ENCODE data around the gene LMTK2. TPM values are rescaled to one million over a fixed set of nuclear protein-coding genes. Genes with fewer than 3 reads are reported as not detected.

LMTK2 gene
- total RNA-seq, 2 donors from 2014 or later: 37.2 to 61.2 TPM

DNA sequence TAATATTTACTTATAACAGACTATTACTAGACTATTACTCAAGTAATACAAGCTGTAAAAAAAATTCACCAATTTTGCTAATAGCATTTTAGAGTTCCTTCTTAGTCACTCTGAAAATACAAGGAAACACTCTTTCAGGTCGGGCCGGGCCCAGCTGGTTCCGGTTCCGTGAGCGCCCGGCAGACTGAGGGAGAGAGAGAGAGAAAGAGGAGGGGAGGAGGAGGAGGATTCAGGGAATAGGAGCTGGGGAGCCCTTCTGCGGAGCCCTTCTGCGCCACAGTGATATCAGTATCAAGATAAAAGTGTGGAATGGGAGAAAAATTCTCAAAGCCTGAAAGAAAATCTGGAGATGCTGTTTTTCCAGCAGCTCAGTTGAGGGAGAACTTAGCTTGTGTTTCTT is 74.1 kb downstream of the LMTK2 start:
- Histone ChIP-seq H3K9me3 (no peaks in the 10 kb centered on the region), H3K27me3 (no peaks in the 10 kb centered on the region), H3K4me3 (no peak overlapping the region), H3K9ac (ENCODE audit: low read depth in 2 of 2, low read length in 2 of 2) (no peak overlapping the region), H3K36me3 (no peaks in the 10 kb centered on the region), H3K27ac (no peak overlapping the region), H3K4me1 (no peaks in the 10 kb centered on the region)
- DNase-seq: no peak
- intact Hi-C loops (cut with DNase I): no loop called here
- TF ChIP-seq, protein P1, sequence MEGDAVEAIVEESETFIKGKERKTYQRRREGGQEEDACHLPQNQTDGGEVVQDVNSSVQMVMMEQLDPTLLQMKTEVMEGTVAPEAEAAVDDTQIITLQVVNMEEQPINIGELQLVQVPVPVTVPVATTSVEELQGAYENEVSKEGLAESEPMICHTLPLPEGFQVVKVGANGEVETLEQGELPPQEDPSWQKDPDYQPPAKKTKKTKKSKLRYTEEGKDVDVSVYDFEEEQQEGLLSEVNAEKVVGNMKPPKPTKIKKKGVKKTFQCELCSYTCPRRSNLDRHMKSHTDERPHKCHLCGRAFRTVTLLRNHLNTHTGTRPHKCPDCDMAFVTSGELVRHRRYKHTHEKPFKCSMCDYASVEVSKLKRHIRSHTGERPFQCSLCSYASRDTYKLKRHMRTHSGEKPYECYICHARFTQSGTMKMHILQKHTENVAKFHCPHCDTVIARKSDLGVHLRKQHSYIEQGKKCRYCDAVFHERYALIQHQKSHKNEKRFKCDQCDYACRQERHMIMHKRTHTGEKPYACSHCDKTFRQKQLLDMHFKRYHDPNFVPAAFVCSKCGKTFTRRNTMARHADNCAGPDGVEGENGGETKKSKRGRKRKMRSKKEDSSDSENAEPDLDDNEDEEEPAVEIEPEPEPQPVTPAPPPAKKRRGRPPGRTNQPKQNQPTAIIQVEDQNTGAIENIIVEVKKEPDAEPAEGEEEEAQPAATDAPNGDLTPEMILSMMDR (IDR thresholded peaks at IDR 0.05): no peak

DNA sequence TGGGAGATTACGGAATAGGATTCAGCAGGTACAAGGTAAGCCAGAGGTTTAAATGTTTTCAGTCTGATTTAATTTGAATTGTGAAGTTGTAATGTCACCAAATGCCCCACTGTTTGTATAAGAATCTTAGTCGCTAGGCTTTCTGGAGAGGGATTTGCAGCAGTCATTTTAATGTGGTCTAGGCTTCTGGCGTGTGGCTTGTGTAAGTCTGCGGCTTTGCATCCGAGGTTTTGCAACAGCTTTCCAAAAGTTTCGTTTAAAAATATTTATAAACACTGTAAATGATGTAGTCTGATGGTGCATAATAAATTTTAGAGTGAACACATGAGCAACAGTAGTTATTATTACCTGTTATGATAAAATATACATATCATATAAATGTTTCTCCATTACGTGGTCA is 78.4 kb downstream of the LMTK2 start:
- H3K27ac ChIP-seq: no peak overlapping the region
- intact Hi-C loops (cut with DNase I): no loop called here
- DNase-seq: no peak

DNA sequence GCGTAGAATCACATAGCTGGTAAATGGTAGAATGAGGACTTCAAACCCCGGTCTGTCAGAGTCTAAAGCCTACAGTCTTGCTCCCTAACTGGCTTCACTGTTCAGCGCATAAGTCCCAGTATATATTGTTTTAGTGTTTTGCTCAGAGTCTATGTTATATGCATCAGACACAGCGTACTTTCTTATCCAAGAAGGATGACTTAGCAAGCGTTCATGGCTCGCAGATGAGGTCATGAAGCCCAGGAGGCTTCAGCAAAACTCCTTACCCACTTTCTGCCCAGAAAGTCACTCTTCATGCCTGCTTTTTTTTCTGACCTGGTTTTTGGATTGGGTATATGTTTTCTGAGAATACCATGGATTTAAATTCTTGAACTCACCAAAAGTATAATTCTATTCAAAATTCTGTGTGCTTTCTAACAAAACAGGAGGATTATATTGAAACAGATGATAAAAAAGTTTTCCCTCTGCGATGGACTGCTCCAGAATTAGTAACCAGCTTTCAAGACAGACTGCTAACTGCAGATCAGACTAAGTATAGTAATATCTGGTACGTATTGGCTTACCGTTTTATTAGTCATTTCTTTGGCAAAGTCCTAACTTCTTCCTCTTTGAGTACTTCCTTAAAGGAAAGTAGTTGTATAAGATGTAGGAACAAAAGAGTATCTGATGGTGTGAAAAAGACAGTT is 79.9 kb downstream of the LMTK2 start:
- H3K27me3 ChIP-seq: no peaks in the 10 kb centered on the region
- no peak overlapping the region for H3K27ac ChIP-seq
- no peak overlapping the region for H3K9ac ChIP-seq (ENCODE audit: low read depth in 2 of 2, low read length in 2 of 2)
- H3K9me3 ChIP-seq: no peaks in the 10 kb centered on the region
- TF ChIP-seq, protein P1 (IDR thresholded peaks at IDR 0.05): no peak
- intact Hi-C loops (cut with DNase I): no loop called here
- H3K4me3 ChIP-seq: no peak overlapping the region
- no peak for DNase-seq
- H3K36me3 ChIP-seq: peaks cover 6% of the 10 kb centered on the region
- no peaks in the 10 kb centered on the region for H3K4me1 ChIP-seq

More for the DNA sequence above, 78.4 kb downstream of the LMTK2 start:
- H3K36me3 ChIP-seq: peaks cover 5% of the 10 kb centered on the region
- H3K9ac ChIP-seq (ENCODE audit: low read depth in 2 of 2, low read length in 2 of 2): no peak overlapping the region
- no peaks in the 10 kb centered on the region for H3K4me1 ChIP-seq
- H3K27me3 ChIP-seq: no peaks in the 10 kb centered on the region
- H3K9me3 ChIP-seq: no peaks in the 10 kb centered on the region
- TF ChIP-seq, protein P1 (IDR thresholded peaks at IDR 0.05): no peak
- H3K4me3 ChIP-seq: no peak overlapping the region

DNA sequence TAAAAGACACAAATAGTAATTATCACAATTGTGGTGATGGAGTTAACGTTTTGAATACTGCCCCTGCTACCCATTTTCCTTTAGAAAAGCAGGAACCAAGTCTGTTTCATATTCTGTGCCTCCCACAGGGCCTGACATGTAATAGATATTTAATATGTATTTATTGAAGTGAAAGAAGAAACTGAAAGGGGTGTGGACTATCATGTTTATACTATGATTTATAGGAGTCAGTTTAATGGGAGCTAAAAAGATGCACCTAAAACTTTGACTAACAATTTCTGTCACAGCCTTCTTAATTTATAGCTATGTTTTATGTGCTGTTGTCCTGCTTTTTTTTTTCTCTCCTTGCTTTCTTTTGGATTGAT is 80.5 kb downstream of the LMTK2 start:
- Histone ChIP-seq H3K27me3 (no peaks in the 10 kb centered on the region), H3K36me3 (peaks cover 12% of the 10 kb centered on the region), H3K27ac (no peak overlapping the region), H3K9me3 (no peaks in the 10 kb centered on the region), H3K4me3 (no peak overlapping the region), H3K9ac (ENCODE audit: low read depth in 2 of 2, low read length in 2 of 2) (no peak overlapping the region), H3K4me1 (no peaks in the 10 kb centered on the region)
- TF ChIP-seq, protein P1 (IDR thresholded peaks at IDR 0.05): no peak
- no peak for DNase-seq
- intact Hi-C loops (cut with DNase I): no loop called here

DNA sequence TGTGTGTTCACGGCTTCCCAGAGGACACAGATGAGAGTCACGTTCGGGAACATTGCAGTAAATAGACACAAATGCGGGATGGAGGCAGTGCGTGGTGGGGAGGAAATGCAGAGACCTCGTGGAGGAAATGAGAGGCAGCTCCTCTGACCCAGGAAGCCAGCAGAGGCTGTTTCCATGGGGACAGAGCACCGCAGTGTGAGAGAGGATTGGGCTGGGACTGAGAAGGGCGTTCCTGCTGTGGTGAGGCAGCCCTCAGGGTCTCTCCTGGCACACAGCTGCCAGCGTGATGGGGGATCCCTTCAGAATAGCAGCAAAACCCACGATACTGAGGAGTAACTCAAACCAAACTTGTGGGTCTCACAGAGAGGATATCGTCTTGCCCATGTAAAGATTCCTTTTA is 82.9 kb downstream of the LMTK2 start:
- TF ChIP-seq, protein P1 (IDR thresholded peaks at IDR 0.05): no peak
- no peak overlapping the region for H3K9ac ChIP-seq (ENCODE audit: low read depth in 2 of 2, low read length in 2 of 2)
- no peaks in the 10 kb centered on the region for H3K27me3 ChIP-seq
- H3K9me3 ChIP-seq: no peaks in the 10 kb centered on the region
- intact Hi-C loops (cut with DNase I): no loop called here
- peaks cover 17% of the 10 kb centered on the region for H3K36me3 ChIP-seq
- DNase-seq: peak; percentile 3
- no peak overlapping the region for H3K27ac ChIP-seq
- H3K4me1 ChIP-seq: no peaks in the 10 kb centered on the region
- H3K4me3 ChIP-seq: no peak overlapping the region
